RCC 7860 (cell line): ENCODE data around the gene PLEKHB2.
"Not testable (repeated sequence)": the region's sequence is repeated elsewhere in the genome, so short reads cannot be mapped to it uniquely, and the experiment has no call there.

Experiments
- DNase-seq: peaks from one replicate; pipeline ENCODE4 v3.0.0-alpha.2; 2015; ENCODE audit warnings: low spot score
- FAIRE-seq: peaks from 2 replicates; lab custom pipeline; 2012; peaks lifted over from hg19 to GRCh38; lab: Jason Lieb, UNC

The PLEKHB2 gene

GRCh38 chr2:131140581-131140980 lies 35.4 kb downstream of the PLEKHB2 start:
- FAIRE-seq, result no peak
- no peak for DNase-seq

DNA sequence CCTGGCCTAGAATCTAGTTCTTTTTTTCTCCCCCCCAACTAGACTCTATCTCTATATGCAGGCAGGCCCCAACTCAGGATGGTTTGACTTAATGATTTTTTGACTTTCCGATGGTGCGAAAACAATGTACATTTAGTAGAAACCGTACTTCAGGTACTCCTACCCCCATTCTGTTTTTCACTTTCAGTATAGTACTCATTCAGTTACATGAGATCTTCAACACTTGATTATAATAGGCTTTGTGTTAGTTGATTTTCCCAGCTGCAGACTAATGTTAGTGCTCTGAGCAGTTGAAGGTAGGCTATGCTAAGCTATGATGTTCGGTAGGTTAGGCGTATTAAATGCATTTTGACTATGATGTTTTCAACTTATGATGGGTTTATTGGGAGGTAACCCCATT lies 37.7 kb downstream of the PLEKHB2 start:
- DNase-seq (no peak), FAIRE-seq (no peak)

DNA sequence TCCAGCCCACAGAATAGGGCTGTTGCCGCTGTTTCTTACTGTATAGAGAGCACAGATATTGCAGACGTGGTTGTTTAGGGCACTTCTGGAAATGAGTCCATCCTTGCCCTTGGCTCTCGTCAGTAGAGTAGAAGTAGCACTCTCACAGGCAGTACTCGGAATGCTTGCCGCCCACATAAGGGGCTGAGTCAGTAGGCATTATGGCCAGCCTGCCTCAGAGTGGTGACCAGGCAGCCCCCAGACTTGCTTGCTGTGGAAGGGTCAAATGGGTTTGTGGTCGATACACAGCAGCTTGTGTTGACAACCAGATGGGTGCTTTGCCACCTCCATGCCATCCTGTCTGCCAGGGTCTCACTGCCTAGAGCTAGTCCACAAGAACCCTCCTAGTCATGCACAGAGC lies 38.7 kb downstream of the PLEKHB2 start:
- no peak for FAIRE-seq

GRCh38 chr2:131145040-131145439 lies 39.9 kb downstream of the PLEKHB2 start:
- FAIRE-seq, result no peak
- DNase-seq, result no peak

More for the DNA sequence above, 38.7 kb downstream of the PLEKHB2 start:
- DNase-seq, result no peak

DNA sequence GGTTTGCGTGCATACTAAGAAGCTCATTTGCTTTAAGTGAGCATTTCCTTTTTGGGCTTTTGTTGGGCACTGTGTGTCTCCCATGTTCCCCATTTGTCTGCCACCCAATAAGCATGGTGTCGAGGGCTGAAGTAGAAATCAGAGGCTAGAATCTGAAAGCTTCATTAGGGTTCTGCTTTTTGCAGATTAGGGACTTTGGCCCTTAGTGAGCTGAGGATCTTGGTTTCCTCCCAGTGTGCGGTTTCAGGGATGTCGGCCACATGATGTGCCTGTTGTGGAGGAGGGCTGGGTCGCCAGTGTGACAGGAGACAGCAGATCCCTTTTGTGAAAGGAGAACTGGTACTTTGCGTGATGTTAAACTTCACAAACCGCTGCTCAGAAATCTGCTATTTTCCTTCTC lies 41.1 kb downstream of the PLEKHB2 start:
- DNase-seq (no peak), FAIRE-seq (no peak)

GRCh38 chr2:131146749-131147148 lies 41.6 kb downstream of the PLEKHB2 start:
- DNase-seq, result no peak
- no peak for FAIRE-seq

GRCh38 chr2:131148426-131148825 lies 43.3 kb downstream of the PLEKHB2 start:
- FAIRE-seq (no peak), DNase-seq (no peak)

- DNase-seq, FAIRE-seq: not testable (repeated sequence)
Observed at GRCh38 chr2:131150109-131150508, 45.0 kb downstream of the PLEKHB2 start.

DNA sequence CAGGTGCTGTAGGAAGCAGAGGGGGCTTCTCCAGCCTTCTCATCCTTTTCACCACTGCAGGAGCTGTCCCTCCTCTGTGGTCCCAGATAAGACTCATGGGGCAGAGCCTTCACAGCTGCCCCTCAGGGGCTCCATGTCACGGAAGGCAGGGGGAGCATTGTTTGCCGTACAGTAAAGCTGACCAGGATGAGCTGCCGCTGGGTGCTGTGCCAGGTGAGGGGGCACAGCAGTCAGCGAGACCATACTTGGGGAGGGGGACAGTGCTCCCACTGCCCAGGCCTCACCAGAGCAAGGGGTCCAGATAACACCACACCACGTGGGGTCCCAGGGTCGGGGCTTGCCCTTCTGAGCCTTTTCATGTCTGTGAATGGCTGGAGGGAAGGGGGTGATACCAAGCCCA lies 46.3 kb downstream of the PLEKHB2 start:
- no peak for FAIRE-seq

GRCh38 chr2:131152074-131152473 lies 46.9 kb downstream of the PLEKHB2 start:
- DNase-seq (no peak), FAIRE-seq (no peak)

More for the DNA sequence above, 46.3 kb downstream of the PLEKHB2 start:
- DNase-seq, result no peak

- DNase-seq, result no peak
- FAIRE-seq, result no peak
Observed at GRCh38 chr2:131153529-131153928, 48.4 kb downstream of the PLEKHB2 start.

DNA sequence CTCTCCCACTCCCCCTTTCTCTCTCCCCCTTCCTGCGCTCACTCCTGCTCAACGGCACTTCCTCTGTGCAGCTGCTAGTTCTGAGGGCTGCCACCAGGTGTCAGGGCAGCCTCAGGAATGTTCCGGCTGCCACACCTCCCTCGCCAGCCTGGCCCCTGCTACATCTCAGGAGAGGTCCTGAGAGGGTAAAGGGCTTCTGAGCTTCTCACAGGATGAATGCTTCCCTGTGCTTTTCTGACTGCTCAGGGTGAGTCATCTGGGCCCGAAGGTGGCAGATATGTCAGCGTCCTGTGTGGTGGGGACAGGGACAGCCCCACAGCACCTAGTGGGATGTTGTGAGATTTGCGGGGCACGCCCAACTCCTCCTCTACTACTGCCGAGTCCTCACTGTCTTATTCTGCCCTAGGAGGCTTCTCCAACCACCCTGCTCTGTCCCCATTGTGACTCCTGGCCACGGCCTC lies 49.0 kb downstream of the PLEKHB2 start:
- no peak for FAIRE-seq
- peak; percentile 67 for DNase-seq

DNA sequence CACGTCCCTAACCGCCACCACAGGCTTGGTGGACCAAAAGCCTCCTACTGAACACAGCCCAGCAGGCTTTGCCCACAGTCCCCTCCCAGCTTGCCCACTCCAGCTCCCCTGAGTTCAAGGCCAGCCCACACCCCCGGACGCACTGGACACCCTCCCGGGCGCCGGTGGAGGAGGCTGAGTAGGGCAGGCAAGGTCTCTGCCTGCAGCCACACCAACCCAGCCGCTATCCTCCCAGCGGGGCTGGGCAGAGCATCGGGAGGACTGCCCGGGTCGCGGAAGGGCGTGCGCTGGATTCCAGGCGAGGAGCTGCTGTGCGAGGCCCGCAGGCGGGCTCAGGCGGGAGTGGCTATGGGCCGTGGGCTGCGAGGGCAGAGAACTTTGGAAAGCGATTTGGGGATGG lies 49.5 kb downstream of the PLEKHB2 start:
- no peak for DNase-seq
- no peak for FAIRE-seq

DNA sequence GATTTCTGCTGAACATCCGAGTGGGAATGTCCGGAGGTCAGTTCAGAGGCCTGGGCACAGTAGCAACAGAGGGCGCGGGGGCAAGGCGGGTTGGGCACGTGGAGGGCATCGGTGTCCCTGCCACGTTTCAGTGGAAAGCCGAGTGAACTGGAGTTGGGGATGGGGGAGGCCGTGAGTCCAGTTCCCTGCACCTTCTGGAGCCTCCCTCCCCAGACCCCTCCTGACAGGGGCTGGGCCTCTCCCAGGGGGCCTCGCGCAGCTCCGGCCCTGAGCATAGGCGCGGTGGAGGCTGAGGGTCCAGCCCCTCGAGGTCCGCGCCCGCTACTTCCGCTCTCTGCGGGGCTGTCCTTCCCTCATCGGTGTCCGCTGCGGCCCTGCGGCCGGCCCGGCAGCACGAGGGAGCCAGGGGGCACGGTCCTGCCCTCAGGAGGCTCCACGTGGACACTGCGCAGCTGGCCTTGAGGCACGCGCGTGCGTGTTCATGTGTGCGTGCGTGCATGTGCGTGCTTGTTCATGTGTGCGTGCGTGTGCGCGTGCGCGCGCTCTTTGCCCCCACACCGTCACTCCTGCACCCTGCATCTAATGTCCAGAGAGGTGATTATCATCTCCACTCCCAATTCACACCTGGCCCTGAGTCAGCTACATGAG lies 50.2 kb downstream of the PLEKHB2 start:
- no peak for DNase-seq
- no peak for FAIRE-seq

- FAIRE-seq, result no peak
- DNase-seq, result no peak
Observed at GRCh38 chr2:131156452-131157149, 51.5 kb downstream of the PLEKHB2 start.

DNA sequence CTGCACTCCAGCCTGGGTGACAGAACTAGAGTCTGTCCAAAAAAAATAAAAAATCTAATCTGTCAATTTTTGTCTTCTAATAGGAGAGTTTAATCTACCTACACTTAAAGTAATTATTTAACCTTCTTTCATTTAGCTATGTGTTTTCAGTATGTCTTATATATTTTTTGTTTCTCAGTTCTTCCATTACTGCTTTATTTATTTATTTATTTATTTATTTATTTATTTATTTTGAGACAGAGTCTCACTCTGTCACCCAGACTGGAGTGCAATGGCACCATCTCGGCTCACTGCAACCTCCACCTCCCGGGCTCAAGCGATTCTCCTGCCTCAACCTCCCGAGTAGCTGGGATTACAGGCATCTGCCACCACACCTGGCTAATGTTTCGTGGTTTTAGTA lies 60.4 kb downstream of the PLEKHB2 start:
- not testable (repeated sequence) for DNase-seq, FAIRE-seq

DNA sequence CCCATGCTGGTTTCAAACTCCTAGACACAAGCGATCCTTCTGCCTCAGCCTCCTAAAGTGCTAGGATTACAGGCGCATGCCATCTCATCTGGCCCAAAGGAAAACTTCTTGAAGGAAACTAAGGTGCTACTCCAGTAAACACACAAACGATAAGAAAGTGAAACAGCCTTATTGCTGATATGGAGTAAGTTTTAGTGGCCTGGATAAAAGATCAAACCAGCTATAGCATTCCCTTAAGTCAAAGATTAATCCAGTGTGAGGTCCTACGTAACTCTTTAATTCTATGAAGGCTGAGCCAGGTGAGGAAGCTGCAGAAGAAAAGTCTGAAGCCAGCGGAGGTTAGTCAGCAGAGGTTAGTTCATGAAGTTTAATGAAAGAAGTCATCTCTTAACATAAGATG lies 63.4 kb downstream of the PLEKHB2 start:
- no peak for FAIRE-seq

DNA sequence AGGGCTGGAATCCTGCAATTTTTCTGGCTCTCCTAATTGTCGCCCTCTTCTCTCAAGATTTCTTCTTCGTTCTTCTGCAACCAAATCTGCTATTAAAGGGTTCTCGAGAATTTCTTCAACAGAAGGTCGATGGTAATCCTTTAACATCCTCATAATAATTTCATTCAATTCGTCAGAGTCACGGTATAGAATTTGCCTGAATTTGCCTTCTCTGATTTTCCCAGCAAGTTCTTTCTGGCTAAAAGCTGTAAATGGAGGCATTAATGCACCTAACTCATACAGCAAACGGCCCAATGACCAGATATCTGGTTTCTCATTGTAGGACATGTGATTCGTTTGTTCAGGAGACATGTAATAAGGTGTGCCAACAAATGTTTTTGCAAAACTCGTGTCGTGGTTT lies 72.9 kb downstream of the PLEKHB2 start:
- not testable (repeated sequence) for DNase-seq, FAIRE-seq

More for the DNA sequence above, 63.4 kb downstream of the PLEKHB2 start:
- no peak for DNase-seq

GRCh38 chr2:131178721-131179418 lies 73.7 kb downstream of the PLEKHB2 start:
- not testable (repeated sequence) for DNase-seq
- FAIRE-seq, result peak; percentile 52

- DNase-seq, result not testable (repeated sequence)
Observed at GRCh38 chr2:131181451-131181850, 76.3 kb downstream of the PLEKHB2 start.

GRCh38 chr2:131193421-131193820 lies 88.3 kb downstream of the PLEKHB2 start:
- not testable (repeated sequence) for DNase-seq, FAIRE-seq

More at GRCh38 chr2:131181451-131181850, 76.3 kb downstream of the PLEKHB2 start:
- FAIRE-seq, result not testable (repeated sequence)
